Kidney epithelial cell (primary cell): Measurements from ENCODE around the gene IQSEC1. TPM values are rescaled to one million over a fixed set of nuclear protein-coding genes. Genes with fewer than 3 reads are reported as not detected.

Experiments used
- DNase-seq: peaks from one replicate; pipeline ENCODE4 v3.0.0-alpha.2; 2010; ENCODE audit warnings: low read depth
- H3K27me3 ChIP-seq: 2 replicates; pipeline ENCODE4 v1.6.0; 2011; ENCODE audit warnings: low read length; ENCODE audit not compliant: control insufficient read depth, insufficient read depth
- H3K36me3 ChIP-seq: 2 replicates; pipeline ENCODE4 v1.5.1; 2011; ENCODE audit warnings: low read length; ENCODE audit not compliant: control insufficient read depth, insufficient read depth
- H3K4me3 ChIP-seq: 2 replicates; pipeline ENCODE4 v1.5.1; 2011; ENCODE audit warnings: low read depth, mild to moderate bottlenecking, control low read depth, low read length
- CTCF ChIP-seq: IDR thresholded peaks from 2 replicates; pipeline ENCODE4 v1.5.1; 2011; ENCODE audit warnings: mild to moderate bottlenecking, moderate library complexity, low read length, control low read depth, inconsistent platforms; ENCODE audit not compliant: insufficient read depth, poor library complexity, severe bottlenecking
- total RNA-seq: library from RNA; depleted of rRNA; stranded (reverse); fragments of >200 nt; gene quantifications from 2 replicates; pipeline ENCODE4 v1.2.3, GENCODE V29; 2015

Gene IQSEC1
- total RNA-seq, 1 donor from 2014 or later = 14.9 TPM

- Histone ChIP-seq H3K27me3 (peaks cover 6% of the 10 kb centered on the region), H3K4me3 (no peak overlapping the region), H3K36me3 (no peaks in the 10 kb centered on the region)
- no peak for TF ChIP-seq CTCF
- DNase-seq = no peak
Measured at GRCh38 chr3:12986986-12987385, 86.2 kb downstream of the IQSEC1 start.

GRCh38 chr3:12986521-12986920 lies 86.7 kb downstream of the IQSEC1 start:
- H3K27me3 ChIP-seq = peaks cover 6% of the 10 kb centered on the region
- no peak overlapping the region for H3K4me3 ChIP-seq
- no peaks in the 10 kb centered on the region for H3K36me3 ChIP-seq
- DNase-seq = no peak
- no peak for TF ChIP-seq CTCF

GRCh38 chr3:12986031-12986430 lies 87.2 kb downstream of the IQSEC1 start:
- Histone ChIP-seq H3K36me3 (no peaks in the 10 kb centered on the region), H3K4me3 (no peak overlapping the region), H3K27me3 (peaks cover 6% of the 10 kb centered on the region)
- DNase-seq = no peak
- no peak for TF ChIP-seq CTCF

GRCh38 chr3:12985148-12985547 lies 88.1 kb downstream of the IQSEC1 start:
- H3K36me3 ChIP-seq = no peaks in the 10 kb centered on the region
- no peak for TF ChIP-seq CTCF
- H3K4me3 ChIP-seq = no peak overlapping the region
- H3K27me3 ChIP-seq = peaks cover 6% of the 10 kb centered on the region
- DNase-seq = no peak

- peak; percentile 77 for TF ChIP-seq CTCF
- H3K4me3 ChIP-seq = no peak overlapping the region
- DNase-seq = no peak
- H3K36me3 ChIP-seq = no peaks in the 10 kb centered on the region
- H3K27me3 ChIP-seq = peaks cover 6% of the 10 kb centered on the region
Measured at GRCh38 chr3:12984023-12984823, 89.0 kb downstream of the IQSEC1 start.

- no peak for DNase-seq
- H3K36me3 ChIP-seq = no peaks in the 10 kb centered on the region
- peaks cover 6% of the 10 kb centered on the region for H3K27me3 ChIP-seq
- TF ChIP-seq CTCF = no peak
- no peak overlapping the region for H3K4me3 ChIP-seq
Measured at GRCh38 chr3:12983319-12983718, 89.9 kb downstream of the IQSEC1 start.
